ENCODE data around the gene CCDC15.

The CCDC15 gene

GRCh38 chr11:124928942-124929665, 24.9 kb upstream of the CCDC15 start:
- no peak for ATAC-seq
- TF ChIP-seq ZC3H10 (CRISPR knock-in tag; IDR thresholded peaks at IDR 0.05) (no peak), SNAI2 (CRISPR knock-in tag; IDR thresholded peaks at IDR 0.05) (no peak), ESRRG (CRISPR knock-in tag; IDR thresholded peaks at IDR 0.05) (no peak), CSDC2 (CRISPR knock-in tag; IDR thresholded peaks at IDR 0.05) (no peak), BACH2 (CRISPR knock-in tag; IDR thresholded peaks at IDR 0.05; ENCODE audit: borderline replicate concordance) (no peak), GLIS3 (CRISPR knock-in tag; IDR thresholded peaks at IDR 0.05) (no peak), TOX (CRISPR knock-in tag; IDR thresholded peaks at IDR 0.05; ENCODE audit: borderline replicate concordance) (no peak), CREB5 (CRISPR knock-in tag; IDR thresholded peaks at IDR 0.05; ENCODE audit: low read depth) (no peak), PPARA (CRISPR knock-in tag; IDR thresholded peaks at IDR 0.05; ENCODE audit: borderline replicate concordance) (no peak), ZNF70 (CRISPR knock-in tag; IDR thresholded peaks at IDR 0.05) (no peak)

GRCh38 chr11:124930799-124931198, 23.2 kb upstream of the CCDC15 start:
- TF ChIP-seq ZFP30 (CRISPR knock-in tag; IDR thresholded peaks at IDR 0.05) (no peak), POU6F1 (CRISPR knock-in tag; IDR thresholded peaks at IDR 0.05; ENCODE audit: borderline replicate concordance, low read depth) (no peak), CSDC2 (CRISPR knock-in tag; IDR thresholded peaks at IDR 0.05) (no peak), ESRRG (CRISPR knock-in tag; IDR thresholded peaks at IDR 0.05) (no peak), PATZ1 (CRISPR knock-in tag; IDR thresholded peaks at IDR 0.05; ENCODE audit: borderline replicate concordance) (no peak), BACH2 (CRISPR knock-in tag; IDR thresholded peaks at IDR 0.05; ENCODE audit: borderline replicate concordance) (no peak), GLIS3 (CRISPR knock-in tag; IDR thresholded peaks at IDR 0.05) (no peak)
- no peak for ATAC-seq

GRCh38 chr11:124934862-124935547, 19.0 kb upstream of the CCDC15 start:
- TF ChIP-seq TCF4 (CRISPR knock-in tag; IDR thresholded peaks at IDR 0.05; ENCODE audit: borderline replicate concordance) (no peak), RARB (CRISPR knock-in tag; IDR thresholded peaks at IDR 0.05) (no peak), ZNF8 (CRISPR knock-in tag; IDR thresholded peaks at IDR 0.05) (no peak), ZNF565 (CRISPR knock-in tag; conservative IDR thresholded peaks at IDR 0.05; ENCODE audit: low read depth) (no peak), CREB5 (CRISPR knock-in tag; IDR thresholded peaks at IDR 0.05; ENCODE audit: low read depth) (no peak), ZNF70 (CRISPR knock-in tag; IDR thresholded peaks at IDR 0.05) (no peak), BACH2 (CRISPR knock-in tag; IDR thresholded peaks at IDR 0.05; ENCODE audit: borderline replicate concordance) (no peak), ZC3H10 (CRISPR knock-in tag; IDR thresholded peaks at IDR 0.05) (no peak), TSHZ2 (CRISPR knock-in tag; IDR thresholded peaks at IDR 0.05) (no peak), OSR1 (CRISPR knock-in tag; IDR thresholded peaks at IDR 0.05) (no peak), POU6F1 (CRISPR knock-in tag; IDR thresholded peaks at IDR 0.05; ENCODE audit: borderline replicate concordance, low read depth) (no peak), PPARA (CRISPR knock-in tag; IDR thresholded peaks at IDR 0.05; ENCODE audit: borderline replicate concordance) (no peak)
- ATAC-seq = no peak

Measured in SK-N-SH treated with all-trans-retinoic acid at 6 μM for 48 hours (cell line).